DND-41 (cell line): Measurements from ENCODE around the gene TMEM250.

Experiments used
- ATAC-seq: fragments of 200-7000 bp; cut with Tn5 transposase; 3 replicates; pipeline ENCODE4 v1.9.1; 2021; ENCODE audit warnings: low read depth; ENCODE audit not compliant: insufficient read depth
- DNase-seq: peaks from one replicate; pipeline ENCODE4 v3.0.0-alpha.2; 2020
- H2AFZ ChIP-seq: 2 replicates; pipeline ENCODE4 v1.6.0; 2012; ENCODE audit warnings: low read depth, low read length
- H3K27ac ChIP-seq: 2 replicates; pipeline ENCODE4 v1.5.1; 2012; ENCODE audit warnings: low read length, inconsistent platforms
- H3K27me3 ChIP-seq: fragments of 200-600 bp; sonication (generic); 2 replicates; pipeline ENCODE4 v1.6.0; 2012; ENCODE audit warnings: low read length, mild to moderate bottlenecking, inconsistent platforms; ENCODE audit not compliant: insufficient read depth, poor library complexity
- H3K36me3 ChIP-seq: 2 replicates; pipeline ENCODE4 v1.5.1; 2012; ENCODE audit warnings: low read length, inconsistent platforms; ENCODE audit not compliant: insufficient read depth
- H3K4me1 ChIP-seq: 2 replicates; pipeline ENCODE4 v1.5.1; 2012; ENCODE audit warnings: mild to moderate bottlenecking, low read length; ENCODE audit not compliant: insufficient read depth
- H3K4me2 ChIP-seq: 2 replicates; pipeline ENCODE4 v1.6.0; 2012; ENCODE audit warnings: mild to moderate bottlenecking, moderate library complexity, low read length, inconsistent platforms; ENCODE audit not compliant: insufficient read depth
- H3K4me3 ChIP-seq, 2 experiments: fragments of 200-600 bp in 1 of 2; shearing (Covaris generic) in 1 of 2; 2 replicates each; pipeline ENCODE4 v1.5.1; 2012 to 2016; ENCODE audit warnings: inconsistent platforms in 2 of 2, low read length in 2 of 2, mild to moderate bottlenecking in 2 of 2, low read depth in 1 of 2, moderate library complexity in 1 of 2
- H3K79me2 ChIP-seq: 2 replicates; pipeline ENCODE4 v1.6.0; 2012; ENCODE audit warnings: low read length, inconsistent platforms; ENCODE audit not compliant: insufficient read depth
- H3K9ac ChIP-seq: 2 replicates; pipeline ENCODE4 v1.6.0; 2012; ENCODE audit warnings: low read depth, mild to moderate bottlenecking, inconsistent platforms, low read length, moderate library complexity
- H3K9me3 ChIP-seq: 2 replicates; pipeline ENCODE4 v1.5.1; 2012; ENCODE audit warnings: low read length, moderate library complexity, mild to moderate bottlenecking, inconsistent platforms; ENCODE audit not compliant: insufficient read depth, severe bottlenecking
- H4K20me1 ChIP-seq: 2 replicates; pipeline ENCODE4 v1.6.0; 2012; ENCODE audit warnings: low read length; ENCODE audit not compliant: insufficient read depth
- CTCF ChIP-seq: IDR thresholded peaks from 2 replicates; pipeline ENCODE4 v1.5.1; 2012; ENCODE audit warnings: borderline replicate concordance, low read length, moderate library complexity, mild to moderate bottlenecking; ENCODE audit not compliant: poor library complexity, severe bottlenecking; ENCODE audit errors: extremely low read depth
- EZH2 ChIP-seq: IDR thresholded peaks from 3 replicates; pipeline ENCODE4 v1.6.1; 2012; ENCODE audit warnings: borderline replicate concordance, low read depth, mild to moderate bottlenecking, moderate library complexity, low read length, inconsistent platforms; ENCODE audit not compliant: severe bottlenecking

Gene TMEM250

GRCh38 chr9:136160381-136160841 is 41.7 kb upstream of the TMEM250 start:
- Histone ChIP-seq H3K4me2 (no peak overlapping the region), H3K4me1 (no peaks in the 10 kb centered on the region)
- no peak for TF ChIP-seq EZH2
- no peak for TF ChIP-seq CTCF

GRCh38 chr9:136159851-136160250 is 41.2 kb upstream of the TMEM250 start:
- peaks cover 3% of the 10 kb centered on the region for H3K9me3 ChIP-seq
- no peaks in the 10 kb centered on the region for H3K4me1 ChIP-seq
- no peak overlapping the region for H3K27ac ChIP-seq
- TF ChIP-seq CTCF: no peak
- no peak for TF ChIP-seq EZH2
- no peaks in the 10 kb centered on the region for H4K20me1 ChIP-seq
- no peaks in the 10 kb centered on the region for H3K79me2 ChIP-seq
- no peak overlapping the region for H2AFZ ChIP-seq
- no peaks in the 10 kb centered on the region for H3K27me3 ChIP-seq
- no peaks in the 10 kb centered on the region for H3K36me3 ChIP-seq
- H3K4me2 ChIP-seq: no peak overlapping the region
- DNase-seq (no peak), ATAC-seq (no peak)
- no peak overlapping the region for H3K9ac ChIP-seq
- H3K4me3 ChIP-seq: no peak overlapping the region

More at GRCh38 chr9:136160381-136160841, 41.7 kb upstream of the TMEM250 start:
- no peak overlapping the region for H3K4me3 ChIP-seq
- no peak for DNase-seq
- peaks cover 3% of the 10 kb centered on the region for H3K9me3 ChIP-seq
- no peaks in the 10 kb centered on the region for H3K36me3 ChIP-seq
- no peak overlapping the region for H2AFZ ChIP-seq
- H3K27ac ChIP-seq: no peak overlapping the region
- H3K79me2 ChIP-seq: no peaks in the 10 kb centered on the region
- H3K27me3 ChIP-seq: no peaks in the 10 kb centered on the region
- H4K20me1 ChIP-seq: no peaks in the 10 kb centered on the region
- ATAC-seq: no peak
- H3K9ac ChIP-seq: no peak overlapping the region

- Histone ChIP-seq H3K36me3 (no peaks in the 10 kb centered on the region), H3K4me2 (no peak overlapping the region), H3K79me2 (no peaks in the 10 kb centered on the region), H3K4me1 (no peaks in the 10 kb centered on the region), H3K9me3 (no peaks in the 10 kb centered on the region), H3K4me3 (no peak overlapping the region), H3K27me3 (no peaks in the 10 kb centered on the region), H3K9ac (no peak overlapping the region), H3K27ac (no peak overlapping the region), H2AFZ (no peak overlapping the region), H4K20me1 (no peaks in the 10 kb centered on the region)
- no peak for TF ChIP-seq EZH2
- ATAC-seq (no peak), DNase-seq (no peak)
These were observed 39.0 kb upstream of the TMEM250 start for GRCh38 chr9:136157477-136158265.
